HG03064 (cell line): ENCODE measurements around the gene OBSCN.

Experiments used
- ATAC-seq: cut with Tn5 transposase; IDR thresholded peaks from one replicate; pipeline ENCODE4 v1.9.1; 2021; ENCODE audit warnings: low read depth; ENCODE audit not compliant: unreplicated experiment

Gene OBSCN

DNA sequence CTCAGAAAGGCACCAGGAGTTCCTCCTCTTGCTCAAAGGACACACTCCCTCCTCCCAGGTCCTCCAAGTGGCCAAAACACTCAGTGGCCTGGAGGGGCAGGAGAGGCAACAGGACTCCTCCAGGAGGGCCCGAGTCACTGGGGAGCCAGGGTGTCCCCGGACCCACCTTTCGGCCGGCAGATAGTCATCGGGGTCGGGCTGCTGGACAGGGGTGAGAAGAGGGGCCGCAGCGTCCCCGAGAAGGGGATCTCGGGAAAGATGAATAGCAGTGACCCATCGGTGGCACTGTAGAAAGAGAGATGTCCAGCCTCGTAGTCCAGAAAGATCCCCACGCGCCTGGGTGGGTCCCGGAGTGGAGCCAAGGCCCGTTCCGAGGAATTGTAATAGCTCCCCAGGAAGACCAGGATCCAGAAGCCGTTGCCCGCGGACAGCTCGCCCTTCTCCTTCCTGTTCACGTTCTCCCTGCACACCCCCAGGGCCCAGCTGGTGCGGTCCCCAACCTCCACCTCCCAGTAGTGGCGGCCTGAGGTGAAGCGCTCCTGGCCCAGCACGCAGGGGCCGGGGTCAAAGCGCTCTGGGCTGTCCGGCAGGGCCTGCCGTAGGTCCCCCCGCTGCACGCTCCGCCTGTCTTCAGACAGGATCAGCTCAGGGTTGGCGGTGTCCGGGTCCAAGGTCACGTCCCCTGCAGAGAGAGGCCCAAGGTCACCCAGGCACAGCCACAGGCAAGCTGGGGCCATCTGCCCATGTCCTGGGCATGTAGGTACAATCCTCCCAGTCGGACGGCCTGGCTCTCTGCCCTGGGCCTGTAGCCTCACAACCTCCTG, 186.9 kb downstream of the OBSCN start:
- no peak for ATAC-seq

DNA sequence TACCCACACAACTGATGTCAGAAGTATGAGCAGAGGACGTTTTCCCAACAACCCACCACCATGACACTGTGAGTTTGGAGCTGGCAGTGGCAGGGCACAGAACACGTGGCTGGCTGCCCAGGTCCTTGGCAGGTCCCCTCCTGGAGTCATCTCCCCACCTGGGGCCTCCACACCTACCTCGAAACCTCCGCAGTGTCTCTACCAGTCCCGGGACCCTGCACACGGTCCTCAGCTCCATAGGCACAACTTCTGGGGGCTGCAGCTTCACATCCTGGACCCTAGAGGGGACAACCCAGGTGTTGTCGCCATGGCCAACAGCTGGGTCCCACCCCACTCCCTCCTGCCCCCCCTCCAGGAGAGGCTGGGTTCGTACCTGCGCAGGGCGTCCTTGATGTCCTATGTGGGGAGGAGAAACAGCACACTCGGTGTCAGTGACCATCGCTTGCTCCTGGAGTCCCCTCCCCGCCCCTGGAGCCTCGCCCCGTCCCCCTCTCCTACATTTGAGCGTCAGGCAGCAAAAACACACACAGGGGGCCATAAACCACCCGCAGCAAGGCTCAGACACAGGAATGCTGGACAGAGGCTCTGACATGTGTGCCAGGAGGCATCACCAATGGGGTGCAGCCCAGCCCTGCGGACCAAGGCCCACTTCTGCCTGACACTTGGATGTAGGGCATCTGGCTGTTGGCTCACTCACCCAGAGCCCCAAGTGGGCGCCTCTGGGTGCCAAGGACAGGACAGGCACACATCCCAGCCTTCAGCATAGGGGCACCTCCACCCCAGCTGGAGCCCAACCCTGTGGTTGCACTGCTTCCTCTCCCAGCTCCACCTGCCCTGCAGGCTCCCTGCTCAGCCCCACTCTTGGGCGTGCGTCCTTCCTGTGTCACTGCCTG, 189.2 kb downstream of the OBSCN start:
- no peak for ATAC-seq

DNA sequence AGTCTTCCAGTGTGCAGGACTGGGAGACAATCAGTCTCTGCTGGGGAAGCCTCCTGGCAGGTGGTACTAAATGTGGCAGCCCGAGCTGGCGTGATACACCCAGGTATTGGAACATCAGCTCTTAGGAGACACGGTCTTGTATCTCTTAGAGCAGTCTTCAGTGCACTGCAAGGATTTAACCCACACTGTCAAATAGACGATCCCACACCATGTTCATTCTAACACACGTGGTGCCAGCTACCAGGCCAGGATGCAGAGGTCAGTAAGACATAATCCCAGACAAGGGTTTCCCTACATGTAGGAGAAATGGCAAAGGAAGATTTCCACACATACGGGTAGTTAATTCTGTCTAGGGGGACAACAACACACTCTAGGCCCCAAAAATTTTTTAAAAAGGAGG, 190.1 kb downstream of the OBSCN start:
- no peak for ATAC-seq

DNA sequence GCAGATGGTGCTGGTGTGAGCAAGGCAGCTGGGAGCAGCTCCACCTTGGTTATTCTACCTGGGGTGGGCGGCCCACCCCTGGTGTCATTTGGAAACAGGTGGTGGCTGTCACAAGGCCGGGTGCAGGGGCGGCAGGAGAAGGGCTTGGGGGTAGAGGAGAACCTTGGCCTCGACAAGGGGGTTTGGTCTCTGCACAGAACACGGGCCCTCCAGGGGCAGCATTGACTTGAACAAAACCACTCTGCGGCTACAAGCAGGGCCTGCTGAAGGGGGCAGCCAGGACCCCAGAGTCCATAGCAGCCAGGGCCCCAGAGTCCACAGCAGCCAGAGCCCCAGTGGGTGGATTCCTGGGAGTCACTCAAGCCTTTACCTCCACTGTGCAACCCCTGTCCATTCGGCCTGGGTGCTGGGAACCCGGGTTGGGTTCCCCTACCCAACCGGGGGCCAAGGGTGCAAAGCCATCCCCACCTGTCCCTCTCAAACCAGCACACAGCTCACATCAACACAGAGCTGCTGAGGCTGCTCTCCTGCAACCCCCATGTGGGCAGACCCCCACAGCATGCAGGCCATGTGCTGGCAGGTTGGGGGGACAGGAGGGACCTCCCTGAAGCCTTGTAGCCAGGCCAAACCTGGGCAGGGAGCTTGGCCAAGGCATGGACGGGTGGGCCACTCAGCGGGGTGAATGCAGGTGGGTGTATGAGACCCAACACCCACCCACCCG, 191.1 kb downstream of the OBSCN start:
- ATAC-seq: no peak

DNA sequence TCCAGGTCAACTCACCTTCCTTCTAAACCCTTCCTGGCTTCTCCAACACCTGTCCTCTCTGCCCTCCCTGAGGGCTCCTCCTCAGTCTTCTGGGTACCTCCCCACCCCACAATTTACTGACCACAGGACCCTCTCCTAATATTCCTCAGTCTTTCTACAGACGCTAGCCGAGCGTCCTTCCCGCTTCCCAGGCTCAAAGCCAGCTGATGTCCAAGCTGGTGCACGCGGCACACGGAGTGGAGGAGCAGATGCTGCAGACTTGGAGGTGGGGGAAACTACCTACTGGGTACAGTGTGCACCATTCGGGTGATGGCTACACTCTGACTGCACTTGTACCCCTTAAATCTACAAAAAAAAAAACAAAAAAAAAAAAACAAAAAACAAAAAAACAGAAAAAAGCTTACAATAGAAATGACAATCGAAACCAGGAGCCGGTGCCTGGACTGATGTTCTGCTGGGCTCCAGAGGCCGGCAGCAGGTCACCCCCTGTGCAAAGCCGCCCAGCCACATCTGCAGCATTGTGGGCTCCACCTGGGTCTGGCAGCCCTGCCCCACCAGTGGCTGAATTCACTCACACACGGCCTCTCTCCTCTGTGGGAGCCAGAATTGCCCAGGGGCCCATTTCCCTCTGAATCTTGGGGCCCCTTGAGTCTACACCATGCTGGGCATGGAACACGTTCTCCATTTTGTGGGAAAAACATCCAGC, 191.8 kb downstream of the OBSCN start:
- ATAC-seq: no peak

DNA sequence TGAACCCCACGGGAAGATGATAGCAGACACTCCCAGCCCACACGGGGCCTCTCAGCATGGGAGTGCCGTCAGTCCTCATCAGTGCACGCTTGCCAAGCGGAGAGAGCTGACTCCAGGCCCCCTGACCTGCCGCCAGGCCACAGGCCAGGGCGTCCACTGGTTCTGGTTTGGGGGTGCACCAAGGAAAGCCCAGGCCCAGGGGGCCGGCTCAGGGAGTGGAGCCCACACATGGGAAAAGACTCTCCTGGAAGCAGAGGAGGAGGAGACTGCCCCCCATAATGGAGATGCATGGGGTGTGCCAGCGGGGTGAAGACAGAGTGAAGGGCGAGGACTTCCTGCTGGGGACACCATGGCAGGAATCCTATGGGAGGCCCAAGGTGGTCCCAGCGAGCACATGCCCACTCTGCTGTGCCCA, 192.4 kb downstream of the OBSCN start:
- ATAC-seq: no peak

DNA sequence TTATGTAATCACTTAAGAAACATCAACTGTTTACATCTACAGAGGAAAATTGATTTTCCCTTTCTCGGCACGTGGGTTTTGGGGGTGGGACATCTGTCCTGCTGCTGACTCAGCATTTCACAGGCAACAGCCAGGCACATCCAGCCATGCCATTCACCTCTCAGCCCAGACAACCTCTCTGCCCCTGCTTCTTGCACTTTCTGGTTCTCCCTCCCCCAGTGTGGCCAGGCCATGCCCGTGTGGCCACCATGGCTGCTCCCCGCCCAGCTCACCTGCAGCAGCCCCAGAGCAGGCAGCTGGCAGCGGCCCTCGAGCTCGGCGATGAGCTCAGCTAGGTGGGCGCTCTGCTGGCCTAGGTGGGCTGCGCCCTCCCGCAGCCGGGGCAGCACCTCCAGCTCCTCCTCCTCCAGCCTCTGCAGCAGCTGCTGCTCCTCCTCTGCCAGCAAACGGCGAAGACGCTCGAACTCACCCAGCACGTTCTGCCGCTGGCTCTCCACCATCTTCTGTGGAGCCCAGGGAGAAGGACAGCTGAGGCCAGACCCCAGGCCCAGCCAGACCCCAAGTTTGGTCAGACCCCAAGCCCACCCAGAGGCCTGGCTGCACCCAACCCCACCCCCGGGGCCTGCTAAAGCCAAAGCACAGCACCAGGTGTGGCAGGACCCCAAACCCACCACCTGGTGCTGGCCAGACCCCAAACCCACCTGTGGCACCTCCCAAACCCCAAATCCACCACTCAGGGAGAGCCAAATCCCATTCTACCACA, 193.0 kb downstream of the OBSCN start:
- ATAC-seq: no peak

DNA sequence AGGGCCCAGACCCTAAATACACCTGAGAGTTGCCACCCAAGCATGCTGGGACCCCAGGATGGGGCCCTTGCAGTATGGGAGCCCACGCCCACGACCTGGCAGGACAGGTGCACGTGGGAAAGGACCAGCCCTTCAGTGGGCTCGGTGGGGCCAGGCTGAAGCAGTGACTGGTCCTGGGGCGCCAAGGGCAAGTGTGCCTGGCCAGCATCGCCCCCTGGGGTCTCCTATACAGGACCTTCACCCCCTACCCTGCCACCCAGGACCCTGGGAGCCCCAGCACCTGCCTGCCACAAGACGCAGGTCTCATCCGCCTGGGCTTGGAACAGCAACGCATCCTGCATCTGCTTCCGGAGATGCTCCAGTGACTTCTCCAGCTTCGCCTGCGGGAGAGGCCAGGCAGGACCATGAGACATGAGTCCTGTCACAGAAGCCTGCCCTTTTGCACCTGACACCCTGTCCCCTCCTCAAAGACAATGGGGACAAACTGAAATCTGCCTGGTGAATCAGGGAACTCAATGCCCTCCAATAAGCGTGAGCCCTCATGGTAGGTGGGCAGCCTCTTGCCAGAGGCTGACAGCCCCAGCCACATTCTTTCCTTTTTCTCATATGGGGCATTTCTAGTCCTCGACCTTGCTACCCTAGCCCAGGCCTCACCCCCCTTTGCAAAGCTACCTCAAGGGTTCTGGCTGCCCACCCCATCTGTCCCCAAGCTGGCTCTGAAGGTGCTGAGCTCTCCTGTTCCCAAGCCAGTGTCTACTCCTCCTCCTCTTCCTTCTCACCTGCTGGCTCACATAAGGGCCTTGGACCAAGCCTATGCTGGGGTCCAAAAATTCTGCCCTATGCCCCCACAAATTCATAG, 194.2 kb downstream of the OBSCN start:
- no peak for ATAC-seq

DNA sequence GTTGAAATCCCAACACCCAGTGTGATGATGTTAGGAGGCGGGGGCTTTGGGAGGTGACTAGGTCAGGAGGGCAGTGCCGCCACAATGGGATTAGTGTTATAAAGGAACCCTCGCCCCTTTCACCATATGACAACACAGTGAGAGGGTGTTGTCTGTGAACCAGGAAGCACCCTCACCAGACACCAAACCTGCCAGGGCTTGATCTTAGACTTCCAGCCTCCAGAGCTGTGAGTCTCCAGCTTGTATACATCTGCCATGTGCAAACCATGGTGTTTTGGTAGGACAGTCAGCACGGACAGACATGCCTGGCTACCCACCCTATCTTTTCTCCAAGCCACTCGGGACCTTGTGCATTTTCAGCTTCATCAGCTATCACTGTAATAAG, 194.8 kb downstream of the OBSCN start:
- ATAC-seq: no peak

DNA sequence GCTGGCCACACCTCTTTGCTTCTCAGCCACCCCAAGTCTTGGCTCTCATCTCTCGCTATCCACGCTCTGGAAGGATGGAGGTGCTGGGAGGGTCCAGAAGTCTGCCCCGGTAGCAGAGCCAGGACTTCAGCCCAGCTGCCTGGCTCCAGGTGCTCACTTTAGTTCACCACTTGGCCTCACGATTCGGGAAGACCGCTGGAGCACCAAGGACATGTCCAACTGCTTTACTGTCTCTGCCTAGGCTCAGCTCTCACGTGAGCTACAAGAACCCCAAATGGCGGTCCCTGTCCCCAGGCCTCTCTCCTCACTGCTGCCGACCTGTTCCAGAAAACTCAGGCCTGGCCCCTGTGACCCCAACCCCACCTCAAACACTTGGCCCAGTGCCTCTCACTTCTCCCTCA, 195.4 kb downstream of the OBSCN start:
- ATAC-seq: no peak

DNA sequence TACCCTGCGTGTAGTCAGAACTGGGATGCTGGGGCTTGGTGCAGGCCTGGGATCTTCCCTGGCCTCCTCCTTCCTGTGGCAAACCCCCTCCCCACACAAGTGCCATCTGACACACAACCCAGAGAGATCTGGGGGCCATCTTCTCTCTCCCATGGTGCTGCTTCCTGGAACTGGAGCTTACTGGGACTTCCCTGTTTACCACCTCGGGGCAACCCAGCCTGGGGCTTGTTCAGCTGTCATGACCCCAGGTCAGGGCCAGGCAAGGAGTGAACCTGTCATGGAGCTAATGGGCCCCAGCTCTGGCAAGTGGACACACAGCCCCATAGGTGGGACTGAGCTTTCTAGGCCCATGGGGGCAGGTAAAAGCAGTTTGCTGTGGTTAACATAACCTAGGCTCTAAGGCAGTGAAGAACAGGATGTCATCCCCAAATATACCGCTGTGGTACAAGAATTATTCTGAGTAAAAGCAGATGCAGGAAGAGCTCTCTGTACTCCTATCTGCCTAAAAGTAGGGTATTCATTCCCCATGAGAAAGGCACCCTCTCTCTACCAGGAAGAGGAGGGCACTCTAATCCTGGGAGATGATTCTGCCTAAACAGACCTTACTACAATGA, 196.4 kb downstream of the OBSCN start:
- ATAC-seq: no peak

DNA sequence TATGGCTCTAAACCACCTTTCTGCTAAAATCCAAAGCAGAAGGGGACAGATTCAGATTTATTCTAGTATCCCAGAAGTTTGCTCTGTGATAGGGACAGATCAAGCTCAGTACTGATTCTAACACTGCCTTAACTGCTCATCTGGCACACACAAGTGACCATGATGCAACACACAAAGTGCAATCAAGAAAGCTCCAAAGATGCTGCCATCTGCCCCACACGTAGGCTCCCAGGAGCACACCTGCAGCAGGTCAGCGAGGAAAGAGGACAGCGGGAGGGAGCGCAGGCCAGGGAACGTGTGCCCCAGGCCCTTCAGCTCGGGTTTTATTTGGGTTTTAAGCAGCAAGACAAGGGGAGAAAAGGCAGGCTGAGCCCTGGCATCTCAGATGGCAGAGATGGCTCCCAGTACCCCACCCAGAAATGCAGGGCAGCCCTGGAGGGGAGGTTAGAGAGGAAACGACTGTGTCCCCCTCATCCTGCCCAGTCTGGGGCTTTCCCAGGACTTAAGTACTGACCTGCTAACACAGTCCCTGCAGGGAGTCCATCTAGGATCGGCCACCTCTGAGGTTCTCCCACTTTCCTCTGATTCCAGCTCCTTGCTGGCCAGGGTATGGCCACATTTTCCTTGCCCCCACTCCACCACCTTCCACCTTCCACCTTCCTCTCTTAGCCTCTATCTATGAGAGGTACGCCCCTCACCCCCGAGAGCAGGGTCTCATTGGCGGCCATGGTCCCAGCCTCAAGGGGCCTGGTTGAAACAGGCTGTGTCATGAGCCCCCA, 197.5 kb downstream of the OBSCN start:
- no peak for ATAC-seq

DNA sequence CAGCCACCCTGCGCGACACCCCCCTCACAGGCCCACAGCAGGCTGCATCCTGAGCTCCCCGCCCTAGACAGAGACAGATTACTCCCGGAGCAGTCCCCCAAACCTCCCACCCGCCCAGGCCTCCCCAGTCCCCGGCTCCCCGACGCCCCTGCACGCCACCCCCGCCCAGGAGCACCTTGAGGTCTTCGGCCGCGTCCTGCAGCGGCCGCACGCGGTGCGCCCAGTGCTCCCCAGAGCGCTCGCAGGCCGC, 198.1 kb downstream of the OBSCN start:
- no peak for ATAC-seq

DNA sequence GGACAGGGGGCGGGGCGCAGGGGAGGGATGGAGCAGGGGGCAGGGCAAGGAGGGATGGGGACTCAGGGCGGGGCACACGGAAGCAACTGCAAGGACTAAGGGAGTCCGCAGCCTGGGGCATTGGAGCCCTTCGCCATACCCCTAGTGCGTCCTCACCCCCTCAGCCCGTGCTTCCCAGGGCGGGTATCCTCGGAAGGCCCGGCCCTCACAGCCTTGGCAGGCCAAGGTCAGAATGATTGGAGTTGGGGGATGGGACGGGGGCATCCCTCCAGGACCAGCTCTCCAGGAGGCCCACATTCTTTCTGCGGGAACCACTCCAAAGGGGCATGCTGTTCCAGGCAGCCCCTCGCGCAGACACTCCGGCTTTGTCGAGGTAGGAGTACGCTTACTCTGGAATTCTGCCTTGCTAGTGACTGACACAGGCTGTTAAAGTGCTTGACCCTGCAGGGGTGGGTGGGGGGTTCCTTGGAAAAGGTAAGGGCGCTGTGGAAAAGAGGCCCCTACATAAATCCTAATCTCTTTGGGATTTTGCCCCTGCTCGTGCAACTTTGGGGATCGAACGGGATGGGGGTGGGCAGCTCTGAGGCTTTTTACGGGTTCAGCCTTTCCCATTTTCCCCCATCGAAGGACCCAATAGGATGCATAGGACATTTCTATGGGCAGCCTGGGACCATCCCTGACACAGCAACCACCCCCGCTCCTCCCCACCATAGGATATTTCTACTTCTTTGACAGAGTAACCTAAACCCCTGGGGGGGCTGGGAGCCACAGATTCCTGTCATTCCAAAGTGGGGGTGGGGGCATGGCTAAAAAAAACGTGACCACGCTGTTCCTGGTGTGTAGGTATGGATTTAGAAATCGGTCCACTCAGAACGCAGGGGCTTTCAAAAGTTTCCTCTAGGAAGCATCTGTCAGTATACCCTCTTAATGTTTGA, 199.5 kb downstream of the OBSCN start:
- ATAC-seq: no peak

DNA sequence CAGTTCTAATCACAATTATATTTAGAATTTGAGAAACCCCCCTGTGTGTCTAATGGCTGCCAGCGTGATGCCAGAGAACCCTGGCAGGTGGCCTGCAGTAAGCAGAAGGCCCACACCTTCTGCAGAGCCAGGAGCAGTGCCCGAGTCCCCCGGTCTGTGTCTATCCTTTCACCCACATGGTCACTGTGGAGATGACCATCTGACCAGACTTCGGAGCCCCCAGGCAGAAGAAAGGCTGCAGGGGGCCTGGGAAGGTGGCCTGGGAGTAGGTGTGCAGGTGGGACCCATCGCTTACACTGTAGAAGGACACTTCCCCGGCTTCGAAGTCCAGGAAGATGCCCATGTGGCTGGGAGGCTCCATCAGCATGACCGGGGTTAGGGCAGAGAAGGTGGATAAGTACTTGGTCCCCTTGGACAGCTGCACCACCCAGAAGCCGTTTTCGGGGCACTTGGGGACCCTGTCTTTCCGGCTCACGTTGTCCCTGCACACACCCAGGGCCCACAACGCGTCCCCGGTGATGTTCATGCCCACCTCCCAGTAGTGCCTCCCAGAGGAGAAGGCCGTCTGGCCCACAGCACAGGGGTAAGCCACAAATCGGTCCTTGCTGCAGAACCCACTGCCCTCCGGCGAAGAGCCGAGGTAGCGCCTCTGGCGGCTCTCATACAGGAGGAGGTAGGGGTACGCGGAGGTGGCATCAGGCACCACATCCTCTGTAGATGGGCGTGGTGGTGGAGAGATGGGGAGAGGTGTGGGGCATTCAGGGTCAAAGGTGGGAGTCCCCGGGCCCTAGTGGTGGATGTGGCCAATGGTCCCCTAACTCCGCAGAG, 200.4 kb downstream of the OBSCN start:
- no peak for ATAC-seq
